Erythroblast (primary cell): ENCODE measurements around the gene MATCAP1.

Experiments
- GATA1 ChIP-seq: IDR thresholded peaks from 2 replicates; pipeline ENCODE4 v1.6.1; 2011; ENCODE audit warnings: low read depth, mild to moderate bottlenecking, control low read depth, low read length, moderate library complexity
- POLR2A ChIP-seq: IDR thresholded peaks from 2 replicates; pipeline ENCODE4 v1.6.1; 2011; ENCODE audit warnings: mild to moderate bottlenecking, low read length

DNA sequence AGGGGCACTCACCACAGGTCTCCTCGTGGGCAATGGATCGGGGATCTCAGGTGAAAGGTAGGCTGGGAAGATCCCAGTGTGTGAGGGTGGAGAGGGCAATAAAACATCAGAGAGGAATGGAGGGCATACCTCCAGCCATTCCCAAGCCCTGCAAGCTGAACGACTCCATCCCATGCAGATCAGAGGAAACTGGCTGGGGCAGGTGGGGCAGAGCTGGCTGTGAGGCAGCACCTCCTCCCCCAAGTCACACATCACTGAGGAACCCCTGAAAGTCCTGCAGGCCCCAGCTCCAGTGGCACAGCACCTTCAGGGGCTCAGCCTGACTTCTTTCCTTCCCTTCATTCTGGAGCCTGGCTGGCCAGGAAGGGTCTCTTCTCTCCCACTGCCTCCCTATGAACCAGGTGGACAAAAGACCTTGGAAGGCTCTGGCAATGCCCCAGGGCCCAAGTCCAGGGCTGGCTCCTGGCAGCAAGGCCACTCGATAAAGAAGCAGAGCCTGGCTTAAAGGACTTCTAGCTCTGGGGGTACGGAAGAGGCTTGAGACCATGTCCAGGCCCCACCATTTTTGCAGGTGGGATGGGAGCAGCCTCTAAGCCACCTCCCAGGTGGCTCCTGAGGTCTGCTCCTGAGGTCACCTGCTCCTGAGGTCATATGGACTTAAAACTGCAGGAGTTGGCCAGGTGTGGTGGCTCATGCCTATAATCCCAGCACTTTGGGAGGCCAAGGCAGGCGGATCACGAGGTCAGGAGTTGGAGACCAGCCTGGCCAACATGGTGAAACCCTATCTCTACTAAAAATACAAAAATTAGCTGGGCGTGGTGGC is 29.6 kb upstream of the MATCAP1 start:
- TF ChIP-seq POLR2A (no peak), GATA1 (no peak)
